Adrenal gland (tissue), 5 donors: ENCODE data around the gene NDUFA6.

Source experiments
- CTCF ChIP-seq, 6 experiments: fragments of 450-650 bp in 4 of 6; fragments of 200-600 bp in 2 of 6; sonication (generic) in 1 of 6; IDR thresholded peaks; 1 replicate in 5 of 6; 2 replicates in 1 of 6; pipeline versions ENCODE4 v1.5.1 to v1.8.0; 2016 to 2021; ENCODE audit warnings: antibody characterized with exemption in 6 of 6, mild to moderate bottlenecking in 2 of 6, moderate library complexity in 1 of 6
- POLR2A ChIP-seq, 2 donors: fragments of 450-650 bp; IDR thresholded peaks; one replicate each; pipeline ENCODE4 v1.6.1; 2017; ENCODE audit warnings: antibody characterized with exemption in 2 of 2, mild to moderate bottlenecking in 2 of 2, moderate library complexity in 1 of 2
- donor health status: DM: no; HTN: no; CAD: no.

GRCh38 chr22:42074846-42075676, 15.5 kb downstream of the NDUFA6 start:
- TF ChIP-seq CTCF (IDR thresholded peaks at IDR 0.05) (no peak), POLR2A (IDR thresholded peaks at IDR 0.05) (no peak)
